ENCODE measurements around the gene RSPRY1. TPM values are rescaled to one million over a fixed set of nuclear protein-coding genes. Genes with fewer than 3 reads are reported as not detected.

The RSPRY1 gene
- total RNA-seq: 30.2 and 34.8 TPM in 2 replicates

GRCh38 chr16:57185945-57186871 is at the start of gene RSPRY1, which contains the start of gene PSME3IP1:
Gene RSPRY1 (plus strand): TSS chr16:57186329. CDS start chr16:57204659, 18,330 bp downstream.
Gene PSME3IP1 (minus strand): TSS chr16:57186039. CDS start chr16:57173854, 12,185 bp downstream.
- intact Hi-C loops (cut with micrococcal nuclease): loop anchor here (1.0 to 5.0 kb wide), 5 partner anchors 58 to 253 kb away; partner anchors contain the start of gene HERPUD1

DNA sequence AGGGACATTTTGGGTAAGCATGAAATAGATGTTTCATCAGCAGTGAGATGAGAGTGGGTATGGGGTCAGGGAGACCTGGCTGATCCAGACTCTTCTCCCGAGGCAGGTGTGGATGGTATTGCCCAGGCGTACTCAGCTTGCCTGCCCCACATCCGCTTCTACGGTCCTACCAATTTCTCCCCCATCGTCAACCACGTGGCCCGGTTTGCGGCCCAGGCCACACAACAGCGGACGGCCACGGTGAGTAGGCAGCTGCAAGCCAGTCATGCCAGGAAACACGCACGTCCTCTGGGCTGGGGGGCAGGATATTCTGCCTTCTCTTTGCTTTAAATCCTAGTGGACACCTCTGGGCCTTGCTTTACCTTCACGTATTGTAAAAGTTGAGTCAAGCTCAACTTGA is 49.1 kb upstream of the RSPRY1 start:
- intact Hi-C loops (cut with micrococcal nuclease): no loop called here

DNA sequence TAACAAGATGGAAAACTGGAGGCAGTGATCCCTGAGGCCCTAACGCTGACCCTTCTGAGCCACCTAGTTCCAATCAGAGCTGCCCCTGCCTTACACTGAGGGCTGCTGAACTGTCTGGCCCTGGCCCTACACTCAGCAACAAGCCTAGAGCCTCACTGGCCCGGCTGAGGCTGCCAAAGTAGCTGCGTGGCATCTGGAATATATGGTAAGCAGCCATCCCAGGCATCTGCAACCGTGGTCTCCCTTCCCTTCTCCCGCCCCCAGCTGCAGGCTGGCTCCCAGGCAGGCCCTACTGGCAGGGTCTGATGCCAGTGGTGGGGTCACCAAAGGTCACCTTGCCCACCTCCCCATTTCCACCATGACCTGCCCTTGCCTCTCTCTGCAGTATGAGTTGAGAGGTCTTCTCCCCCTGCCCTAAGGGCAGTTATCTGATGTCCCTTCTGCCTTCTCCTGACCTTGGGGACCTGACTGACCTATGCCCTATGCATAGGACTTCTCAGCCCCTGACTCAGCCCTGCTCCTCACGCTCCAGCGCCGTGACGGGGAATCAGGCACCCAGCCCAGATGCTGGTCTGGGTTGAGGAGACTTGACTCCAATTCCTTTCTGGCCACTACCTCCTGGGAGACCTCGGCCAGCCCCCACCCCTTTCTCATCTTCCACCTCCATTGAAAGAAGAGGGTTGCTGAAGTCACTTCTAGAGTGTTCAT is 48.4 kb upstream of the RSPRY1 start:
- intact Hi-C loops (cut with micrococcal nuclease): no loop called here

GRCh38 chr16:57138281-57138935 is 47.7 kb upstream of the RSPRY1 start:
- intact Hi-C loops (cut with micrococcal nuclease): no loop called here

- intact Hi-C loops (cut with micrococcal nuclease): no loop called here
Measured at GRCh38 chr16:57140931-57141668, 45.0 kb upstream of the RSPRY1 start.

DNA sequence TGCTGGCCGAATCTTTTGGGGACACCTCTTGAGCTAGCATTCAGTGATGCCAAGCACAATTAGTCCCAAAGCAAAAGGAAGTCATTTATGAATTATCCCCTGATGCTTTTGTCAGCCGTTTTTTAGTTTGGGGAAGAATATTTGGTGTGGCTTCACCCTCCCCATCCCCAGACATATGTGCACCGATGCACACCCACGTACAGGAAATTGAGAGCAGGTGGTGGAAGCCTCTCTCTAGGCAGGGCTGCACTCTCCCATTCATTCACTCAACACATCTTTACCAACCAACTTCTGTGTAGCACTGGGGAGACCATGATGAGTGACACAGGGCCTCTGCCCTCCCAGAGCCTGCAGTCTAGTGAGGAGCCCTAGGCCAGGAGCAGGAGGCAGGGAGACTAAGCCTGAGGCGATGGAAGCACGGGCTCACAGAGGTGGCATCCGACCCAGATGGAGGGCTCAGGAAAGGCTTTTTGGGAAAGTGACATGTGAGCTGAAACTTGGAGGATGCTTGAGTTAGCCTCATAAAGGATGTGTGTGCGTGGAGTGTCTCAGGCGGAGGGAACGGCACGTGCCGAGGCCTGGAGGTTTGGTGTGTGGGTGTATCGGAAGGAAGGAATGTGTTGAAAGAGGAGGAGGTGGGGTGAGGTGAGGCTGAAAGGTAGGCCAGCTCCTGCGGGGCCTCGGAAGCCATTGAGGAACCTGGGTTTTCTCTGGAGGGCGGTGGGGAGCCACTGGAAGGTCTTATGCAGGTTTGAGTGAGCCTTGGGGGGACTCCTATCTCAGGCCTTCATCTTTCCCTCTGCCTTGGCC is 44.1 kb upstream of the RSPRY1 start:
- intact Hi-C loops (cut with micrococcal nuclease): no loop called here

- intact Hi-C loops (cut with micrococcal nuclease): no loop called here
Measured at GRCh38 chr16:57143149-57143921, 42.8 kb upstream of the RSPRY1 start.

- intact Hi-C loops (cut with micrococcal nuclease): no loop called here
Measured at GRCh38 chr16:57144027-57144426, 42.1 kb upstream of the RSPRY1 start.

DNA sequence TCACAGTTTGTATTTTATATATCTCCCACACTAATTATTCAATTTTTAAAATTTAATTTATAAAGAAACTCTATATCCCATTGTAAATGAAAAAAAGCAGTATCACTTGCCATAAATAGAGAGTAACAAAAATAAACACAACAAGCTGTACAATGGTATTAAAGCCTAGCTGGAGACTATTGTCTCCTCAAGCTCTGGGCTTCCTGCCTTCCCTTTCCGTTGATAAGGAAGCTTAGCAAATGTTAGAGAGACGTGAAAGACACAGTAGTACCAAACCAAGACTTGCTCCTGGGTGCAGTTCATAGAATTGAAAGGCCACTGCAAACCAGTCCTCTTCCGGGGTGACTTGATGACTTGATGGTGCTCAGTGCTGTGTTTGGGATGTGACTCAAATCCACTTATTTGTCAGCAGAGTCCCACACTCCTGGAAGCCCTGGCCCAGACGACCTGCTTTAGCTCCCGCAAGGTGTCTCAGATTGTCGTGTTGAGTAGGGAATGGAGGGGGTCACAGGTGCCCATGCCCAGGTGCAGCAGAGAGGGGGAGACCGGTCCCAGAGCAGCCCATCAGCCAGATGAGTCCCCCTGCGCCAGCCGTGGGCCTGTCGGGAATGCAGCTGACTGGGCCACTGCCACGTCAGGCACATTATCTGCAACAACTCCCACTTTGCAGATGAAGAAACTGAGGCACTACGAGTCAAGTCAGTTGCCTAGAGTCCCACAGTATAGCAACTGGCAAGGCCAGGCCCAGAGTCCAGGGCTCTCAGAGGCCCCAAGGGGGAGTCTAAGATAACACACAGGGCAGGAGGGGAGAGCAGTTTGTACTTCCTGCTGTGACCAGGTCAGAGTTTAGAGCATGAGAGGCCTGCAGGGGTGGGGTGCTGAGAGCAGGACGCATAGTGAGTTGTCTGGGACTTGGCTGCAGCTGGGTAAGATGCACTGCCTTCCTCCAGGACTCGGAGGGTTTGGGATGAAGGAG is 40.8 kb upstream of the RSPRY1 start:
- intact Hi-C loops (cut with micrococcal nuclease): no loop called here

DNA sequence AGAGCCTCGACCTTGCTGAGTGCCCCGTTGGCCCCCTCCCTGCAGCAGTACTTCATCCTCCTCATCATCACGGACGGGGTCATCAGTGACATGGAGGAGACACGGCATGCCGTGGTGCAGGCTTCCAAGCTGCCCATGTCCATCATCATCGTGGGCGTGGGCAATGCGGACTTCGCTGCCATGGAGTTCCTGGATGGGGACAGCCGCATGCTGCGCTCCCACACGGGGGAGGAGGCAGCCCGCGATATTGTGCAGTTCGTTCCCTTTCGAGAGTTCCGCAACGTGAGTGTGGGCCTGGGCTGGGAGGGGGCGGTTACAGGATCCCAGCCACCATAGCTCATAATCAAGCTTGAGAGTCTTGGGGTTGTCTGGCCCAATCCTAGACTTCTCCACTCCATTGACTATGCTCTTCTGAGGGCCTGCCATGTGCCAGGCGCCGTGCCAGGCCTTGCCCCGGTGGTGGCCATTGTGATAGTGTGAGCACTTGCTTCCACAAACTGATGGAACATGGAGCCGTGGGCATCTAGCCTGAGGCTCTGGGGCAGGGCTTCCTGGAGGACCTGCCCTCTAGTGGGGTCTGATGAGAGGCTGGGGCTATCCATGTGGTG is 40.0 kb upstream of the RSPRY1 start:
- intact Hi-C loops (cut with micrococcal nuclease): no loop called here

DNA sequence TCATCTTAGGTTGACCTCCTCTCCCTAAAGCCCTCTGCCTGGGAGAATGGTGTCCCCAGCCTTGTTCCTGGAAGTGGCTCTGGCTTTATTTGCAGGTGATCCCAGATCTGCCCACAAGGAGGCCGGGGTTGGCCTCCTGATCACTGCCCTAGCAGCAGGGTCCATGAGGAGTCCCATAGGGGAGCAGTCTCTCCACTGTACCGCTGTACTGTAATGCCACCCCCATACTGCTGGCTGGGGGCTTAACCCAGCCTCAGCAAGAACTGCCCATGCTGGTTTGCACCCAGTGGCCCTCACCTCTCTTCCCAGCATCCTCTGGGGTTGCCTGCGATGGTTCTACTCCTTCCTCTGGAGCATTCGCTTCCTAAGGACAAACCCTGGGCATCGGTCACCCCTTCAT is 39.4 kb upstream of the RSPRY1 start:
- intact Hi-C loops (cut with micrococcal nuclease): no loop called here

GRCh38 chr16:57147381-57148221 is 38.5 kb upstream of the RSPRY1 start:
- intact Hi-C loops (cut with micrococcal nuclease): no loop called here

DNA sequence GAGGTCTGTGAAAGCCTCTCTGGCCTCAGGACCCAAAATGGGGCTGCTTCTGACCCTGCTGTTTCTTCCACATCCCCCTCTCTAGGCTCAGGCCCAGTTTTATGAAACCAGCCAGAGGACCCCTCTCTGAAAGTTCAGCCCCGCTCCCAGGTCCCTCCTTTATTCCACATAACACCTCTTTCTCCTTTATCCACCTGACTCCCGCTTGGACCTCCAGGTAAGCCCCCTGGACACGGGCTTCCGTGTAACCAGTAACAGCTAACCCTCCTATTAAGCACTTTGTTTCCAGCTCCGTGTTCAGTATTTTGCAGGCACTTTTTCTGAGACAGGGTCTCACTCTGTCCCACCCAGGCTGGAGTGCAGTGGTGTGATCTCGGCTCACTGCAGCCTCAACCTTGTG is 37.6 kb upstream of the RSPRY1 start:
- intact Hi-C loops (cut with micrococcal nuclease): no loop called here

DNA sequence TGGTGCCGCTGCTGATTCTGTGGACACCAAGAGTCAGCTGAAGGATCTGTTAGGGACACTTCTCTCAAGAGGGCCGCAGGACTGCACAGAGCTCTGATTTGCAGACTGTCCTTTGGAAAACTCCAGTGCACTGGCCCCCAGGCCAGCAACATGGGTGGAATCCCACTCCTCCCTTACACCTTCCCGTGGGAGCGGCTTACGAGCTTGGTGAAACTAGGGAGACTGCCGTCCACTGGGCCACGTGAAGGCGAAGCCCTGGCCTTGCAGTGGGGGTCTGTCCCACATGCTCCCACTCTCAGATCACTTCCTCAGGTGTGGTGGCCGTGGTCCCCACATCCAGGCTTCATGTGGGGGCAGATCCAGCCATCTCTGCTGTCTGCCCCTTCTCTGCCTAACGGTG is 36.7 kb upstream of the RSPRY1 start:
- intact Hi-C loops (cut with micrococcal nuclease): no loop called here

DNA sequence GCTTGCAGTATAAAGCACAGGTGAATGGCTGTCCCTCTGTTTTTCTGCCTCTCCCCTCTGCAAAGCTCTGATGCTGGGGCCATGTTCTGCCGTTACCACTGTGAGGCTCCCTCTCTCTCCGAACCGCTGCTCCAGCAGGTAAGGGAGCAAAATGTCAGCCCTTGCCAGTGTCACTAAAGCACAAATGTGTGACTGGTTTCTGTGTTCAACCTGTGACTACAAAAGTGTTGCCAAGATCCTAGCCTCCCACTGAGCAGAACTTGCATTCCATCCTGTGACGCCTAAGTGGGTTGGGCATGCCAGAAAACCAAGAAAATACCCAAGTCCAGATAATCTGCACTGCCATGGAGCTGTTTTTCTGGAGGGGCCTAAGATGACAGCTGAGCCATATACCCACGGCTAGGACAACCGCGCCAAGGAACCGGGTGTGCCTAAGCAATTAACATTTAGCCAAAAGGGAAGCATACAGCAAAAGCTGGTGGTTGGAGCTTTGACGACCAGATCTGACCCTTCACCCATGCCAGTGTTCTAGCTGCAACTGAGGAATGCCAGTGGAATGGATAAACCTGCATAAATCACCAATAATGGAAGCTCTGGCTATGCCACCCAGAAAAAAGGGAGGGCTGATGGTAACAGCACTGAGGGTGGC is 35.3 kb upstream of the RSPRY1 start:
- intact Hi-C loops (cut with micrococcal nuclease): no loop called here

DNA sequence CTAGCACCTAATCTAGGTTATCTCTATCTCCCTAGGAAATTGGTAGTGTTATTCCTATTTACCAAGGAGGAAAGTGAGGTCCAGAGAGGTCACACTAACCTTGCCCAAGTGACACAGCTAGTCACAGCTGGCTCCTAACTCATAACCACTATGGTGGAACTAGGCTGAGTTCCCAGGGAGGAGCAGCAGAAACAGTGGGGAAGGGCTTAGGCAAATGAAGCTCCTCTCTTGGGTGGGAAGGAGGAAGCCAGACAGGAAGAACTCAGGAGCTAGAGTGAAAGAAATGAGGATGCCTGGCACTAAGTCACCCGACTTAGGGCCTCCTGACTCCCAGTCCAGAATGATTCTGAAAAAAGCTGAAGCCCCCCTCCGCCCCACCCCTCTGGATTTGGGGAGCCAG is 34.8 kb upstream of the RSPRY1 start:
- intact Hi-C loops (cut with micrococcal nuclease): no loop called here

Measured in T-helper 2 cell treated with Interferon-gamma antibody and Interleukin-4, amounts not matched to agents 100 ng/mL and 5 ng/mL, for 36 hours (primary cell).